Duodenal mucosa (tissue), 2 donors: ENCODE measurements around the gene CDK8.

ENCODE experiments used
- H3K27ac ChIP-seq: one replicate; pipeline ENCODE4 v1.7.0; 2013; ENCODE audit warnings: low read depth, low read length
- H3K27me3 ChIP-seq, 2 donors: one replicate each; pipeline ENCODE4 v1.7.0; 2013; ENCODE audit warnings: low read length in 2 of 2, control low read depth in 1 of 2; ENCODE audit not compliant: insufficient read depth in 2 of 2, control insufficient read depth in 1 of 2
- H3K36me3 ChIP-seq, 2 donors: one replicate each; pipeline ENCODE4 v1.7.0; 2013; ENCODE audit warnings: low read length in 2 of 2, control low read depth in 1 of 2; ENCODE audit not compliant: insufficient read depth in 2 of 2, control insufficient read depth in 1 of 2
- H3K4me1 ChIP-seq, 2 donors: one replicate each; pipeline ENCODE4 v1.7.0; 2013; ENCODE audit warnings: low read length in 2 of 2, control low read depth in 1 of 2; ENCODE audit not compliant: insufficient read depth in 2 of 2, control insufficient read depth in 1 of 2
- H3K4me3 ChIP-seq, 2 donors: one replicate each; pipeline ENCODE4 v1.7.0; 2013; ENCODE audit warnings: low read length in 2 of 2, low read depth in 1 of 2
- H3K9ac ChIP-seq, 2 donors: one replicate each; pipeline ENCODE4 v1.7.0; 2013; ENCODE audit warnings: low read length in 2 of 2, low read depth in 1 of 2
- H3K9me3 ChIP-seq, 2 donors: one replicate each; pipeline ENCODE4 v1.7.0; 2013; ENCODE audit warnings: low read length in 2 of 2, control low read depth in 1 of 2; ENCODE audit not compliant: control insufficient read depth in 1 of 2

CDK8 gene

GRCh38 chr13:26446751-26447150 is 192.8 kb downstream of the CDK8 start:
- Histone ChIP-seq H3K4me1 (peaks cover 0 to 8% of the 10 kb centered on the region in 2 donors), H3K36me3 (no peaks in the 10 kb centered on the region), H3K27me3 (no peaks in the 10 kb centered on the region), H3K27ac (no peak overlapping the region), H3K9ac (no peak overlapping the region), H3K4me3 (no peak overlapping the region), H3K9me3 (no peaks in the 10 kb centered on the region)

- no peaks in the 10 kb centered on the region for H3K27me3 ChIP-seq
- H3K4me3 ChIP-seq = no peak overlapping the region
- no peak overlapping the region for H3K9ac ChIP-seq
- no peaks in the 10 kb centered on the region for H3K36me3 ChIP-seq
- H3K4me1 ChIP-seq = peaks cover 0 to 4% of the 10 kb centered on the region in 2 donors
- no peaks in the 10 kb centered on the region for H3K9me3 ChIP-seq
- no peak overlapping the region for H3K27ac ChIP-seq
Observed at GRCh38 chr13:26448032-26448431, 194.1 kb downstream of the CDK8 start.

- Histone ChIP-seq H3K9ac (no peak overlapping the region), H3K36me3 (no peaks in the 10 kb centered on the region), H3K27me3 (no peaks in the 10 kb centered on the region), H3K9me3 (no peaks in the 10 kb centered on the region), H3K4me1 (no peaks in the 10 kb centered on the region), H3K27ac (no peak overlapping the region), H3K4me3 (no peak overlapping the region)
Observed at GRCh38 chr13:26449063-26449848, 195.3 kb downstream of the CDK8 start.
